OCI-LY3 (cell line): ENCODE measurements around the gene C1QTNF4.

Experiments used
- CTCF ChIP-seq: fragments of 200-600, 300-600 bp; sonication (generic); IDR thresholded peaks from 2 replicates; pipeline ENCODE4 v1.5.1; 2014; ENCODE audit warnings: antibody characterized with exemption, low read length, low read depth
- EZH2phosphoT487 ChIP-seq: fragments of 200-600 bp; shearing (Covaris generic); IDR thresholded peaks from 2 replicates; pipeline ENCODE4 v1.6.1; 2018; ENCODE audit warnings: antibody characterized with exemption, mixed run types, low read depth

GRCh38 chr11:47552056-47552565 is 42.1 kb downstream of the C1QTNF4 start:
- TF ChIP-seq CTCF (no peak), EZH2phosphoT487 (no peak)
